Stomach (tissue), 9 donors: Measurements from ENCODE around the gene SUN1. TPM values are rescaled to one million over a fixed set of nuclear protein-coding genes. Genes with fewer than 3 reads are reported as not detected.

ENCODE experiments used
- DNase-seq, 2 donors: peaks; one replicate each; pipeline versions ENCODE4 v3.0.0 to v3.0.0-alpha.2; 2013 to 2019
- H3K27ac ChIP-seq, 5 donors: fragments of 200-600 bp in 4 of 5; sonication (generic) in 4 of 5; one replicate each; pipeline ENCODE4 v1.5.1; 2013 to 2019; ENCODE audit warnings: mild to moderate bottlenecking in 1 of 5, moderate library complexity in 1 of 5
- H3K27me3 ChIP-seq, 3 donors: fragments of 200-600 bp; sonication (generic); one replicate each; pipeline ENCODE4 v1.5.1; 2017 to 2019; ENCODE audit warnings: mixed run types in 1 of 3
- H3K36me3 ChIP-seq, 4 donors: fragments of 200-600 bp; sonication (generic); 1 replicate in 3 of 4; 2 replicates in 1 of 4; pipeline ENCODE4 v1.5.1; 2016 to 2019
- H3K4me1 ChIP-seq, 4 donors: fragments of 200-600 bp; sonication (generic); one replicate each; pipeline ENCODE4 v1.5.1; 2016 to 2019
- H3K4me3 ChIP-seq, 4 donors: fragments of 200-600 bp; sonication (generic) in 3 of 4; one replicate each; pipeline ENCODE4 v1.5.1; 2016 to 2019; ENCODE audit warnings: mild to moderate bottlenecking in 1 of 4
- H3K9me3 ChIP-seq, 4 donors: fragments of 200-600 bp; sonication (generic); one replicate each; pipeline ENCODE4 v1.5.1; 2016 to 2019
- CTCF ChIP-seq, 7 experiments: fragments of 450-650 bp in 4 of 7; fragments of 200-600 bp in 3 of 7; sonication (generic) in 3 of 7; IDR thresholded peaks; one replicate each; pipeline ENCODE4 v1.5.1; 2016 to 2019; ENCODE audit warnings: antibody characterized with exemption in 7 of 7, control low read depth in 2 of 7, mild to moderate bottlenecking in 1 of 7
- EP300 ChIP-seq: sonication (generic); formaldehyde crosslinking; IDR thresholded peaks from one replicate; pipeline ENCODE4 v1.6.1; 2017; ENCODE audit warnings: antibody characterized with exemption
- POLR2A ChIP-seq, 4 donors: fragments of 450-650 bp; IDR thresholded peaks; one replicate each; pipeline ENCODE4 v1.6.1; 2016; ENCODE audit warnings: antibody characterized with exemption in 4 of 4, control low read depth in 2 of 4, mild to moderate bottlenecking in 1 of 4, moderate library complexity in 1 of 4
- POLR2AphosphoS5 ChIP-seq, 3 donors: sonication (generic); formaldehyde crosslinking; IDR thresholded peaks; one replicate each; pipeline ENCODE4 v1.6.1; 2016; ENCODE audit warnings: antibody characterized with exemption in 3 of 3
- WGBS, 5 donors: extraction: QIAGEN DNeasy Blood & Tissue Kit in 3 of 5; methylation state at CpG; one replicate each; pipeline versions ENCODE4 v1.1.5 to v1.1.7; 2013 to 2018; 5-methylcytosine and 5-hydroxymethylcytosine counted together
- intact Hi-C: fragments of 100-400 bp; cut with DNase I; formaldehyde crosslinking; loops from one replicate; pipeline ENCODE4 v1.15.1; 2023; ENCODE audit warnings: low total_unique reads
- polyA plus RNA-seq, 3 donors: library from polyadenylated mRNA; stranded (reverse); fragments of 200-250 nt; gene quantifications; one replicate each; pipeline ENCODE4 v1.2.3, GENCODE V29; 2013
- total RNA-seq, 5 donors: library from RNA; depleted of rRNA; stranded (reverse); fragments of >200 nt; gene quantifications; one replicate each; pipeline versions ENCODE4 v1.1.0 to v1.2.3, GENCODE V29; 2014 to 2016
- donor health status: healthy with polysubstance abuse.
- donor health status: Bipolar disorder and iron deficiency.
- donor health status: healthy.

Gene SUN1
- total and polyA plus RNA-seq, 8 donors: 15.9 to 242 (median 117) TPM

DNA sequence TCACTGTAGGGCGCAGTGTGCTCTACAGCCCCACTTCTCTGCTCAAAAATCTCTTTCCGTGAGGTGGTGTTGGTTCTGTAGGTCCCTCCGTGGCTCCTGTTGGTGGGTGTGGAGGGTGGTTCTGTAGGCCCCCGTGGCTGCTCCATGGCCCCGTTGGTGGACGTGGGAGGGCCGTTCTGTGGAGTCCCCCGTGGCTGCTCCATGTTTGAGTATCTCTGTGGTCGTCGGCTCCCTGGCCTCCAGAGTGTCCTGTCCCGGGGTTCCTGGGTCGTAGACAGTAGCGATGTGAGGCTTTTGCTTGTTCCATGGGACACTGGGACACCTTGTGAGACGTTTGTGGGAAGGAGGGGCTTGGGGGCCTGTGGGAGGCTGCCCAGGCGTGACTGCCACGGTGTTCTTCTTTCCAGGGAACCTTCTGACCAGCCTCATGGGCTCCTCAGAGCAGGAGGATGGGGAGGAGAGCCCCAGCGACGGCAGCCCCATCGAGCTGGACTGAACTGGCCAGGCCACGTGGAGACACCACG is 62.7 kb downstream of the SUN1 start:
- H3K36me3 ChIP-seq: peaks cover 60 to 98% (median 98%) of the 10 kb centered on the region in 4 donors

DNA sequence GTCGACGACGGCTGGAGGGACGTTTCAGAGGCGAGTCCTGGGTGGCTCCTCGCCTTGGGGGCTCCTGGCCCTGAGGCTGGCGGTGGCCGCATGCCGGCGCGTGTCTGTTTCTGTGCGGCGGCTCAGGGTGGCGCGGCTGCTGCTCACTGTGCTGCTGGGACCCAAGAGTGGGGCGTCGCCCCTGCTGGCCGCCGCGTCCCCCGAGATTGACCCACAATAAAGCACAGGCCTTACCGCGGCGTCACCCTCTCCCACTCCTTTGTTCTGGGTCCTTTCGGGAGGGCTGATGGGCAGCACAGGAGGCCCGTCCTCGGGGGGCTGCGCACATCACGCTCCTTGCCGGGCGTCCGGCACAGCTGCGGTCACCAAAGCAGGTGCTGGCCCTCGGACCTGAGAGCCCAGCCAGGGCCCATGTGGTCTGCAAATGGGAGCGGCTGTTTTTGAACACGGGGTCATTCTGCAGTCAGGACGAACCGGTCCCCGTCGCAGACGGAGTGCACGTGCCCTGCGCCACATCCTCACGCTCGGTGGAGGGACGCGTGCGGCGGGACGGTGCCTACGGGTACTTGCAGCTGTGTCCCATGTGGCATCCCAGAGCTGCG is 63.3 kb downstream of the SUN1 start:
- intact Hi-C loops: no loop called here
- no peak for DNase-seq
- H3K27ac ChIP-seq: no peak overlapping the region
- H3K4me1 ChIP-seq: peaks cover 0 to 24% (median 10%) of the 10 kb centered on the region in 4 donors
- no peaks in the 10 kb centered on the region for H3K27me3 ChIP-seq
- TF ChIP-seq POLR2A (IDR thresholded peaks at IDR 0.05) (no peak), EP300 (no peak), CTCF (IDR thresholded peaks at IDR 0.05) (no peak), POLR2AphosphoS5 (IDR thresholded peaks at IDR 0.05) (no peak)
- H3K36me3 ChIP-seq: peaks cover 58 to 98% (median 95%) of the 10 kb centered on the region in 4 donors
- H3K4me3 ChIP-seq: no peak overlapping the region
- 93 to 96% (median 95%) methylated on average over 43 to 52 of the region's 52 CpGs for WGBS, 5 donors
- H3K9me3 ChIP-seq: no peaks in the 10 kb centered on the region

More for the DNA sequence above, 62.7 kb downstream of the SUN1 start:
- DNase-seq: no peak
- Histone ChIP-seq H3K4me3 (no peak overlapping the region), H3K9me3 (no peaks in the 10 kb centered on the region), H3K27ac (no peak overlapping the region), H3K27me3 (no peaks in the 10 kb centered on the region), H3K4me1 (peaks cover 0 to 24% (median 9%) of the 10 kb centered on the region in 4 donors)
- intact Hi-C loops: no loop called here
- WGBS, 5 donors: 88 to 95% (median 92%) methylated on average over 11 to 21 of the region's 21 CpGs
- TF ChIP-seq EP300 (no peak), POLR2AphosphoS5 (IDR thresholded peaks at IDR 0.05) (no peak)

DNA sequence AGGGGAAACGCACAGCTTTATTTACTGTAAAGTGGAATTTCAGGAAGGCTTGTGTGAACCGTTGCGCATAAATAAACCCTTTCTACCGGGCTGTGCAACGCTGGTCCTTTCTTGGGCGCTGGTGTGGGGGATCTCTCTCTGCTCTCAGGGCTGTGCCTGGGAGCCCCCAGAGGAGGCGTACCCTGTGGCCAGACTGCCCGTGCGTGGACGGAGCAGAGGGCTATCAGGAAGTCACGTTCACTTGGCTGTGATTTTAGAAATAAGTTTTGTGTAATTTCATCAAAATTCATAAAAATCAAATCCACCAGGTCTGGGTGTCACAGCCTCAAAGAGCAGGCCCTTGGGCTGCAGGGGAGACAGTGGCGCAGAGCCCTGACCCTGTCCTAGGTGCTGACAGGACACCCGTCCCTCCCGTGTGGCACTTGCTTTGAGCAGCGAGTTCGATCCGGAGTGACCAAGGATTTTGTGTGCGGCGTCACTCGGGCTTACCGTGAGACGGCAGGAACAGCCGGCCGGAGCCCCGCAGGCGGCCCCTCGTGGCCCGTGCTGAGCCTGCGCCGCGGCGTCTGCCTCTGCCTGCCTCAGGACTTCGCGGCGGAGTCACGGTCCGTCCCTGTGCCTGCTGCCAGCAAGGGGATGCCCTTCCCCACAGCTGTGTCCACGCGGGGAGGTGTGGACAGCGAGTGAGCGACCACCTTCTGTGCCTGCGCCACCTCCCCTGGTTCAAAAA is 64.2 kb downstream of the SUN1 start:
- Histone ChIP-seq H3K9me3 (no peaks in the 10 kb centered on the region), H3K27ac (no peak overlapping the region), H3K4me1 (peaks cover 7 to 34% (median 20%) of the 10 kb centered on the region in 4 donors), H3K36me3 (peaks cover 48 to 89% (median 86%) of the 10 kb centered on the region in 4 donors), H3K27me3 (no peaks in the 10 kb centered on the region), H3K4me3 (no peak overlapping the region)
- WGBS, 5 donors: 89 to 94% (median 93%) methylated on average over 35 to 42 of the region's 42 CpGs
- DNase-seq: no peak
- no peak for TF ChIP-seq POLR2A (IDR thresholded peaks at IDR 0.05)
- TF ChIP-seq EP300: no peak
- no peak for TF ChIP-seq POLR2AphosphoS5 (IDR thresholded peaks at IDR 0.05)
- no peak for TF ChIP-seq CTCF (IDR thresholded peaks at IDR 0.05)
- intact Hi-C loops: no loop called here

DNA sequence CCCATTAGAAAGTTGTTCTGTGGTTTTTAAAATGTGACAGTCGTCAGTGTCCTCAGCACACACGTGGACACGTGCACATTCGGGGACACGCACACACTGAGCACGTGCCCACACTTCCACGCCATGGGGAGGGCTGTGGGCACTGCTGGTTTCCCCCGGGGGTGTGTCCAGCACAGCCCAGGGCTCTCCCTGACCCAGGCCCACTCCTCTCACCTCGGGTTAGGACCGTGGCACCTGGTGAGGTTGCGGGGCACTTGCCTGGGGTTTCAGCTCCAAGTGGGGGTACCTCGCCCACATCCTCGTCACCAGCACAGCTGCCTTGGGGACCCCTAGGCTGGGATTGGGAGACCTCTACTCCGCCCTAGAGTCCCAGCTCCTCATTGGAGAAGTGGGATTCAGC is 64.8 kb downstream of the SUN1 start:
- peaks cover 42 to 83% (median 80%) of the 10 kb centered on the region in 4 donors for H3K36me3 ChIP-seq
- H3K9me3 ChIP-seq: no peaks in the 10 kb centered on the region
- TF ChIP-seq CTCF (IDR thresholded peaks at IDR 0.05): no peak
- no peak for TF ChIP-seq POLR2AphosphoS5 (IDR thresholded peaks at IDR 0.05)
- no peak for TF ChIP-seq EP300
- no peak for TF ChIP-seq POLR2A (IDR thresholded peaks at IDR 0.05)
- no peak overlapping the region for H3K4me3 ChIP-seq
- intact Hi-C loops: no loop called here
- no peak for DNase-seq
- peaks cover 8 to 39% (median 24%) of the 10 kb centered on the region in 4 donors for H3K4me1 ChIP-seq
- 82 to 91% (median 89%) methylated on average over 8 to 14 of the region's 14 CpGs for WGBS, 5 donors
- H3K27ac ChIP-seq: no peak overlapping the region
- no peaks in the 10 kb centered on the region for H3K27me3 ChIP-seq
